Fibroblast of villous mesenchyme (primary cell): ENCODE measurements around the gene DSP. TPM values are rescaled to one million over a fixed set of nuclear protein-coding genes. Genes with fewer than 3 reads are reported as not detected.

Experiments
- DNase-seq: peaks from one replicate; pipeline ENCODE4 v3.0.0-alpha.2; 2010; ENCODE audit warnings: low read depth
- H3K4me3 ChIP-seq: 2 replicates; pipeline ENCODE4 v1.5.1; 2011; ENCODE audit warnings: low read depth, mild to moderate bottlenecking, low read length
- total RNA-seq: library from RNA; depleted of rRNA; stranded (reverse); fragments of >200 nt; gene quantifications from 2 replicates; pipeline ENCODE4 v1.2.3, GENCODE V29; 2012
- TF ChIP-seq, protein P1 (sequence below): IDR thresholded peaks from 2 replicates; pipeline ENCODE4 v1.5.1; 2012; ENCODE audit warnings: low read depth, mild to moderate bottlenecking, low read length; ENCODE audit not compliant: insufficient read depth

DSP gene
- total RNA-seq, 1 donor = 28.1 TPM

DNA sequence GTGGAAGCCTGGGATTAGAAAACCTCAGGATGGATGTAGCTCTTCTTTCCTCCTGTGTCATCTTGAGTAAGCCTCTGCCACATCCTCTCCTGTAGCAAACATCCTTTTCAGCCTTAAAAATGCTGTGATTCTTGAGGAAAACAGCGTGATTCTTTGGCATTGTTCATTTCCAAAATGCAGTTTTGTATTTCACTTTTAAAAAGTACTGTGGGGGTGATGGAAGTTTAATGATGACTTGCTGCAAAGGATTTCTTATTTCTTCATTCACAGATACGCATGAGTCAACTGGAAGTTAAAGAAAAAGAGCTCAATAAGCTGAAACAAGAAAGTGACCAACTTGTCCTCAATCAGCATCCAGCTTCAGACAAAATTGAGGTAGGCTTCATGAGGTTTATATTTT is 24.6 kb downstream of the DSP start:
- TF ChIP-seq, protein P1, sequence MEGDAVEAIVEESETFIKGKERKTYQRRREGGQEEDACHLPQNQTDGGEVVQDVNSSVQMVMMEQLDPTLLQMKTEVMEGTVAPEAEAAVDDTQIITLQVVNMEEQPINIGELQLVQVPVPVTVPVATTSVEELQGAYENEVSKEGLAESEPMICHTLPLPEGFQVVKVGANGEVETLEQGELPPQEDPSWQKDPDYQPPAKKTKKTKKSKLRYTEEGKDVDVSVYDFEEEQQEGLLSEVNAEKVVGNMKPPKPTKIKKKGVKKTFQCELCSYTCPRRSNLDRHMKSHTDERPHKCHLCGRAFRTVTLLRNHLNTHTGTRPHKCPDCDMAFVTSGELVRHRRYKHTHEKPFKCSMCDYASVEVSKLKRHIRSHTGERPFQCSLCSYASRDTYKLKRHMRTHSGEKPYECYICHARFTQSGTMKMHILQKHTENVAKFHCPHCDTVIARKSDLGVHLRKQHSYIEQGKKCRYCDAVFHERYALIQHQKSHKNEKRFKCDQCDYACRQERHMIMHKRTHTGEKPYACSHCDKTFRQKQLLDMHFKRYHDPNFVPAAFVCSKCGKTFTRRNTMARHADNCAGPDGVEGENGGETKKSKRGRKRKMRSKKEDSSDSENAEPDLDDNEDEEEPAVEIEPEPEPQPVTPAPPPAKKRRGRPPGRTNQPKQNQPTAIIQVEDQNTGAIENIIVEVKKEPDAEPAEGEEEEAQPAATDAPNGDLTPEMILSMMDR = no peak
- no peak overlapping the region for H3K4me3 ChIP-seq
- DNase-seq = no peak

DNA sequence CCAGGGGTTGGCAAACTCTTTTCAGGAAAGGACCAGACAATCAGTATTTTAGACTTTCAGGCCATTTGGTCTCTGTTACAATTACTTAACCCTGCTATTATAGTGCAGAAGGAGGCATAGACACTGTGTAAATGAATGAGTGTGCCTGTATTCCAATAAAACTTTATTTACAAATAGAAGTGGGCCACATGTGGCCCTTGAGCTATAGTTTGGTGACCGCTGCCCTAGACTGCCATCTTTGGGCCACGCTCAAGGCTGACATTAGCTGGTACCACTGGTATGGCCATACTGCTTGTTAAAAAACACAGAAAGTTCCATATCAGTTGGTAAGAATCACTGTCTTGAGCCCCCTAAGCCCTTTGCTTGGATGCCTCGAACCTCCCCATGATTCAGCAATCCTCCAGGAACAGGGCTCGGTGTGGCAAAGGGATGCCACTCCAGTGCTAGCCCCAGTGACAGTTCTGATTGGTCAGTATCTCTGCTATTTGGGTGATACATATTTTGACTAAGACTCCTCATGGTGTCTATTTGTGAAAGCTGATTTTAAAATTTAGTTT is 25.2 kb downstream of the DSP start:
- TF ChIP-seq, protein P1 = no peak
- DNase-seq = no peak
- no peak overlapping the region for H3K4me3 ChIP-seq

DNA sequence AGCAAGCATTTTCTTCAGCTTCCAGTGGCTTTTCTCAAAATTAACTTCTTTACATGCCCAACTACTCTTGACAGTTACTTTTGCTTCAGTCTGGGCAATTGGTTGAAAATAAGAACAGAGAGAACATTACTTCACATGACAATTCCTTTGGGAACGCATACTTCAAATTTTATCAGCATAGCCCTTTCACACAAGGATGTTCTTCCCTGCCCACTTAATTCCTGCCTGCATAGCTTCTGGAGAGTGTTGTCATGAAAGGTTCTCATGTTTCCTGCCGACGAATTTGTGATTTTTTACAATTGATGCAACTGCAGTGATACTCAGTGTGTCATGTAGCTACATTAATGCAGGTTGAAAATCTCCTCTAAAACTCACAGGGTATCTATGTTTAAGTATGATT is 26.6 kb downstream of the DSP start:
- TF ChIP-seq, protein P1 = no peak
- peak; percentile 43 for DNase-seq
- no peak overlapping the region for H3K4me3 ChIP-seq

DNA sequence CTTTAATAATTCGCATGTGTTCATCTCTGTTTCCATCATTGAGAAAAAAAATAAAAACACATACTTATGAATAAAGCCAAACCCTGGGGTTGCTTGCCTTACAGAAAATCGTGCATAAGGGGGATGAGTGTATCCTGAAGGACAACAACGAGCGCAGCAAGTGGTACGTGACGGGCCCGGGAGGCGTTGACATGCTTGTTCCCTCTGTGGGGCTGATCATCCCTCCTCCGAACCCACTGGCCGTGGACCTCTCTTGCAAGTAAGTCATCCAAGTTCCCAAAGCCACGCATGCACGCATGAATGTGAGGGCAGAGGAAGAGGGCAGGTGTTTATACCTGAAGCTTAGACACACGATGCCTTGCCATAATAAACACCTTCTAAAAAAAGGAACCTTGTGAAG is 27.6 kb downstream of the DSP start:
- no peak overlapping the region for H3K4me3 ChIP-seq
- TF ChIP-seq, protein P1 = no peak
- DNase-seq = no peak

DNA sequence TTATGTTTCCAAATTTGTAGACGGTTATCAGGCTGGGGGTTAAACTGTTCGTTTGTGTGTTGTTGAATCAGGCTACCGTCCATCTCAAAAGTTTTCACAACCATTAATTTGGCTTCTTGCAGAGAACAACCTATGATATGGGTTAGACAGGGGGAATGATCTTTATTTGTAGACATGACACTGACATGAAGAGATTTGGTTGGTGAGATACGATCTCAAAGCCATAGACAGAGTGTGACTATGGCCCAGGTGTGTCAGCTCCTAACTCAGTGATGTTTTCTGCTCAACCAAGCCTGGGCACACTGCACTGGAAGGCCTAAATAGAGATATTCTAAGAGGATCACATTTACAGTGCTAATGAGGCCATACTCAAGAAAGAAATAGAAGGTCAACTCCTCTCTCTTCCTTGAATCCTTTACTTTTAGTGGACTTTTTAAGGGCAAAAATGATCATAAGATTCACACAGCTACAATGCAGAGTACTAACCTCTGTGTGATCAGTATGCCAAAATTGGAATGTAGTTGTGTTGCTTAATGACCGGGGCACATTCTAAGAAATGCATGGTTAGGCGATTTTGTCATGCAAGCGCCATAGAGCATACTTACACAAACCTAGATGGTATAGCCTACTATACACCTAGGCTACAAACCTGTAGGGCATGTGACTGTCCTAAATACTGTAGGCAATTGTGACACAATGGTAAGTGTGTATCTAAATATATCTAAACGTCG is 30.9 kb downstream of the DSP start:
- H3K4me3 ChIP-seq = no peak overlapping the region
- DNase-seq = no peak
- TF ChIP-seq, protein P1 = no peak

DNA sequence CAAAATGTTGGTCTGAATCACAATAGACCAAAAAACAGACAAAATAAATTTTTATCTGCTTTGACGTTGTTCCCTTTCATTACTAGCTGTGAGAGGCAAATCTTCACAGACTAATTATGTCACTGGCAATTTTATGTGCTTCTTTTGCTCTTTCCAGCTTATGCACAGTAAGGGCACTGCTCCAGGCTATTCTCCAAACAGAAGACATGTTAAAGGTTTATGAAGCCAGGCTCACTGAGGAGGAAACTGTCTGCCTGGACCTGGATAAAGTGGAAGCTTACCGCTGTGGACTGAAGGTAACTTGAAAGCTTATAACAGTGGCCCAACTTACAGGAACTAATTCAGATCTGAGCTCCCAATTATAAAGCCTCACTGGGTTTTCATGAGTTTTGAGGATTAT is 33.0 kb downstream of the DSP start:
- TF ChIP-seq, protein P1 = no peak
- H3K4me3 ChIP-seq = no peak overlapping the region
- DNase-seq = no peak

DNA sequence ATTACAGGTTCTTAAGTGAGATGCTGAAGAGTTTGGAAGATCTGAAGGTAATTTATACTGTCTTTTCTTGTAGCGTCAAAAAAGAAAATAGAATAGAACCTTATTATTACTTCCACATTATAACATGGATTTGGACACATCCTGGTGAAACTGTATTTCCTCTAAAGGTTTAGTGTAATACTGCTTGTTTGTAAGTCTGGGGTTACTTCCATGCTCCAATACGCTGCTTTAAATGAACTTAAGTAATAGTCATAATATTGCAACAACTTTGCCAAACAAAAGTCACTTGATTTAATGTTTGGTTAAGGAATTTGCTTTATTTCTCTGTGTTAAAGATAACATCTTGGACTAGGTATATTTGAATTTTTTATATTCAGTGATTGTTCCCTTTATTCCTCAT is 37.0 kb downstream of the DSP start:
- DNase-seq = no peak
- H3K4me3 ChIP-seq = no peak overlapping the region
- TF ChIP-seq, protein P1 = no peak
